Measurements from ENCODE around the gene CASP9.
"Not testable (repeated sequence)": the region's sequence is repeated elsewhere in the genome, so short reads cannot be mapped to it uniquely, and the experiment has no call there.

CASP9 gene

DNA sequence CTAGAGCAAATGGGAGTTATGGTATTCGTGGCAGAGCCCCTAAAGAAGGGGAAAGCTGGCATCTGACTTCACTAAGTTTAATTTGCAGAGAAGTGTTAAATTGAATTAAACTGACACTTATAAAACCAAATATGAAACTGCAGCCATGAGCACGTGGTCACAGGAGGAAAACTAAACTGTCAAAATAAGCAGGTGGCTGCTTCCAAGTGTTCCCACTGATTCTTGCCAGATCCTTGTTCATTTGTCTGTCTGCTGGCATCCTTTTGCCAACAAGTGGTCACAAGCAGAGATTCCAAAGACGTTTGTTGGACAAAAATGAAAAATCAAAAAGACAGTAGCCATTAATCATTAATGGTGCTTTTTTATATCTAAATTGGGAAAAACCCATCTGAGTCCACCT lies 54.7 kb downstream of the CASP9 start:
- no peak for DNase-seq (ENCODE audit: low read depth)

DNA sequence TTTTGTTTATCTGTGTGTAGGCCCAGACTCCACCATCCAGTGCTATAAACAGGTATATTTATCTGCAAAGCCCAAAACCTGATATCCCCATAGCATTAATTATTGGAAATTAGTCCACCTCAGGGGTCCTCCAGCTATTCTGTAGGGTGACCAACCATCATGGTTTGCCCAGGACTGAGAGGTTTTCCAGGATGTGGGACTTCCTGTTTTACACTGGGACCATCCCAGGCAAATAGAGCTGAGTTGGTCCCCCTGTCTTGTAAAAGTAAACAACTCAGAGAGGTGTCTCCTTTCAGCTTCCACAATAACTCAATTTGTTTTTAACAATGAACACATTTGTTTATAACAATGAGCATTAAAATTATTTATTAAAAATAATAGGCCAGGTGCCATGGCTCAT lies 55.9 kb downstream of the CASP9 start:
- no peak for DNase-seq (ENCODE audit: low read depth)

DNA sequence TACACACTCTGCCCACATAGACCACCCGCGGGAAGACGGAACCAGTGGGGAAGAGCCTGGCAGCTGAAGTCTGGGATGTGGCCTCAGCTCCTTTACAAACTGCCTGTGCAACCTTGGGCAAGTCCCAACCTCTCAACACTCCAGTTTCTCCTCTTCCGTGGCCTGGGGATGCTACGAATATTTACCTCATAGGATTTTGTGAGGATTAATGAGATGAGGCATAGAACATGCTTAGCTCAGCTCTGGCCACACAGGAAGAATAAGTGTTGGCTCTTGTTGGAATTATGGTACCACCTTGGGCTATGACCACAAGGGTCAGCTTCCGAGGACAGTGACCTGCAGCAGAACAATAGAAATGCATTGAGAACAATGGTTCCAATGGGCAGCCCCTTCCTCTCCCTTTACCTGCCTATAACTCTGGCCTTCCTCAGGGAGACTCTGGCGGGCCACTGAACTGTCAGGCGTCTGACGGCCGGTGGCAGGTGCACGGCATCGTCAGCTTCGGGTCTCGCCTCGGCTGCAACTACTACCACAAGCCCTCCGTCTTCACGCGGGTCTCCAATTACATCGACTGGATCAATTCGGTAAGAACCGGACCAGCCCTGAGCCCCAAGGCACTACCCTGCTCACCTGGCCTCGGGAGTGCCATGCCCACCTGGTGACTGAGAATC lies 56.9 kb downstream of the CASP9 start:
- DNase-seq (ENCODE audit: low read depth), result not testable (repeated sequence)

DNA sequence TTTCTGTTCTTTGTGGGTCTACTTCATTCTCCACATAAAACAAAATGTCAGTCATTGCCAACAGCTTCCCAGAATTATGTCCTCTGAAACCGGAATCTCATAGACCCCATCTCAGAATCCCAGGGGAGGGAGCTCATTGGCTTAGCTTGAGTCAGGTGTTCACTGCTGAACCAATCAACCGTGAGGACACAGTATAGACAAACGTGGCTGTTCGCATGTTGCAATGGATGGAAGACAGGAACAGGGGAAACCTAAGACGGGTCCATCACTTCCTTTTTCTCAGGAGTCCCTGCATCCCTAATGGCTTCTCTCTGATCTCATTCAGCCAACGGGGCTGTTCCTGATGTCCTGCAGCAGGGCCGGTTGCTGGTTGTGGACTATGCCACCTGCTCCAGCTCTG lies 58.3 kb downstream of the CASP9 start:
- DNase-seq (ENCODE audit: low read depth), result no peak

DNA sequence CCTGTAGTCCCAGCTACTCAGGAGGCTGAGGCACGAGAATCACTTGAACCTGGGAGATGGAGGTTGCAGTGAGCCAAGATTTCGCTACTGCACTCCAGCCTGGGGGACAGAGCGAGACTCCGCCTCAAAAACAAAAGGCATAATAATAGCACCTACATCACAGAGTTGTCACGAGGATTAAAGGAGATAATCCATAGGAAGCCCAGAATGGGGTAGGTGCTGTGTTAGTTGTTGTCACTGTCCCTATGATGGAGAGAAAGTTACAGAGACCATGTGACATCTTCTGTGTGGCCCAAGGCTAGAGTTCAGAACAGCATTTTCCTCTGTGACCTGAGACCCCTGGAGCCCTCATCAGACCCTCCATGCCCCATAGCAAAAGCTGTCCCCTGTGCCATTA lies 60.1 kb downstream of the CASP9 start:
- DNase-seq (ENCODE audit: low read depth), result not testable (repeated sequence)

DNA sequence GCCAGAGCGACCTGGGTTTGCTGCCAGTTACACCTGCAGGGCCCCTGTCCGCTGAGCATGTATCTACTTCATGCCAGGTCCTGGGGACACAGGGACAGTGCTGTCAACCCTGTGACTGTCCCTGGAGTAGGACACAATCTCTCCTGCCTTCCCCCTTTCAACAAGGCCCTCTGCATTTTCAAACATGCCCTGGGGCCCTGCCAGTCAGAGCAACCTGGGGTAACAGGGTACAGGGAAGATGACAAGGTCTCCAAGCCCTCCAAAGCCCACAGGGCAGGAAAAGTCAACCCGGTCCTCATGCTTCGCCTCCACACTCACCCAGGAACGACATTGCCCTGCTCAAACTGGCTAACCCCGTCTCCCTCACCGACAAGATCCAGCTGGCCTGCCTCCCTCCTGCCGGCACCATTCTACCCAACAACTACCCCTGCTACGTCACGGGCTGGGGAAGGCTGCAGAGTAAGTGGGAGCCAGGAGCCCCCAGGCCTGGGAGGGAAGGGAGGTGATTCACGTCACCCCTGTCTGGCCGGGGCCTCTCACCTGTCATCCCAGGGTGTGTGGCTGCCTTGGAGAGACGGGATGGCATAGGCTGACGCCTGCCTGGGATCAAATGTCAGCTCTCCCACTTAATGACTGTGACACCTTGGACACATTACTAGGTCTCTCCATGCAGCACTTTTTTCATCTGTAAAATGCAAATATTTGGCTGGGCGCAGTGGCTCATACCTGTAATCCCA lies 60.8 kb downstream of the CASP9 start:
- DNase-seq (ENCODE audit: low read depth), result not testable (repeated sequence)

DNA sequence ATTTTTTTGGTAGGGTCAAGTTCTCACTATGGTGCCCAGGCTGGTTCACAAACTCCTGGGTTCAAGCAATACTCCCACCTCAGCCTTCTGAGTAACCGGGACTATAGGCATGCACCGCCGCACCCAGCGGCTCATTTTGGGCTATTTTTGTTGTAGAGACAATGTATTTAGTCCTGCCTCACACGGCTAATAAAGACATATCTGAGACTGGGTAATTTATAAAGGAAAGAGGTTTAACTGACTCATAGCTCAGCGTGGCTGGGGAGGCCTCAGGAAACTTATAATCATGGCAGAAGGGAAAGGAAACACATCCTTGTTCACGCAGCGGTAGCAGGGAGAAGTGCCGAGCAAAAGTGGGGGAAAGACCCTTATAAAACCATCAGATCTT lies 63.3 kb downstream of the CASP9 start:
- no peak for DNase-seq (ENCODE audit: low read depth)

DNA sequence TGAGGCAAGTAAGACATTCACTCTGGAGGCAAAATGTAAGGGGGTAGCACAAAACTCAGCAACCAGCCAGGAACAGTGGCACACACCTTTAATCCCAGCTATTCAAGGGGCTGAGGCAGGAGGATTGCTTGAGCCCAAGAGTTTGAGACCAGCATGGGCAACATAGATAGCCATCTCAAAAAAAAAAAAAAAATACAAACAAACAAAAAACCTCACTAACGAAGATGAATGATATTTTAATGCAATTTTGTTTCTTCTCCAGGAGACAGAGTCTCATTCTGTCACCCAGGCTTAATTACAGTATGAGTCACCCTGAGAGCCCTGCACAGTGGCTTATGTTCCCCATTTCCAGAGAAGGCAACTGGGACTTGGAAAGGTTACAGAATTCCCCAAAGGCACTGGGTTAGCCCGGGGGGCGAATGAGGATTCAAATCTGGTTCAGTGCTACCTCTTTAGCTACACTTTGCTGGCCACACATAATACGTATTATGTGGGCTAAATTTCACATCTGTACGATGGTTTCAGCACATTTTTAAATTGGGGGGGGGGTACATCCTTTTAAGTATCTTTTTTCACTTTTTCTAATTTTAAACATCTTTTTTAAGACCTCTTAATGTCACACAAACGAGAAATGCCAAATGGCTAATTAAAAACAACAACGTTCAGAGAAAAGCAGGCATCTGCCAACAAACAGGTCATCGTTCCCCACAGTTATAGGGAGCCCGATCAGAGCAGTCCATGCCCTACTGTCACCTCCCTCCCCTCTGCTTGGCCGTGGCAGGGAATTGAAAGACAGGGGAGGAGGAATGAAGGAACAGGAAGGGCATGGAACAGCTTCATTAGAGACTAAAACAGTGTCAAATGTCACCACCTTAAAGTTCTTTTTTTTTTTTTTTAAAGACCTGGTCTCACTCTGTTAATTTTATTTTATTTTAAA lies 64.0 kb downstream of the CASP9 start:
- no peak for DNase-seq (ENCODE audit: low read depth)

DNA sequence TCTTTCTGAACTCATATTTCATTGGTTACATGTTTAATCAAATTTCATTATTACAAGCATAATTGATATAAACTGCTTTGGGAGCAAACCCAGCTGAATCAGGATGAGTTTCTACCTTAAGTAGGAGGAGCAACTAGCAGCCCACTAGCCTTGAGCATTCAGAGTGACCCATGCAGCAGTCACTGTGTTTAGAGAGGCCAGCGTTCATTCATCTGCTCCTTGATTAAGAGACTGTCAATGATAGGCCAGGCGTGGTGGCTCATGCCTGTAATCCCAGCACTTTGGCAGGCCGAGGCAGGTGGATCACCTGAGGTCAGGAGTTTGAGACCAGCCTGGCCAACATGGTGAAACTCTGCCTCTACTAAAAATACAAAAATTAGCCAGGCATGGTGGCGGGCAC lies 65.6 kb downstream of the CASP9 start:
- not testable (repeated sequence) for DNase-seq (ENCODE audit: low read depth)

DNA sequence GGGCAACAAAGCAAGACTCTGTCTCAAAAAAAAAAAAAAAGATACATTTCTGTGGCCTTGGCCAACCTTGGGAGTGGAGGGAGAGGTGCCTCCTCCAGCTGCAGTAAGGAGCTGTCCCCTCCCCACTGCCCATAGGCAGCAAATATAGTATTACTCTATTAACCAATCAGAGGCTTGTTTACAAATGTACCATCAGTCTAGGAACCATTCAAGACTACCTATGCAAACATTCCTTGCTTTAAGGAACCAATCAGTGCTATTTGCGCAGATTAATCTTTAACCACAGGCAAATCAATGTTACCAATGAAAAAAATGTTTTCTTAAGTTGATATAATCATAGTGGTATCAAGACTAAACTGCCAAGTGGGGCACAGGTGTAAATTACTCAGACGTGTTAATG lies 66.4 kb downstream of the CASP9 start:
- DNase-seq (ENCODE audit: low read depth), result no peak

DNA sequence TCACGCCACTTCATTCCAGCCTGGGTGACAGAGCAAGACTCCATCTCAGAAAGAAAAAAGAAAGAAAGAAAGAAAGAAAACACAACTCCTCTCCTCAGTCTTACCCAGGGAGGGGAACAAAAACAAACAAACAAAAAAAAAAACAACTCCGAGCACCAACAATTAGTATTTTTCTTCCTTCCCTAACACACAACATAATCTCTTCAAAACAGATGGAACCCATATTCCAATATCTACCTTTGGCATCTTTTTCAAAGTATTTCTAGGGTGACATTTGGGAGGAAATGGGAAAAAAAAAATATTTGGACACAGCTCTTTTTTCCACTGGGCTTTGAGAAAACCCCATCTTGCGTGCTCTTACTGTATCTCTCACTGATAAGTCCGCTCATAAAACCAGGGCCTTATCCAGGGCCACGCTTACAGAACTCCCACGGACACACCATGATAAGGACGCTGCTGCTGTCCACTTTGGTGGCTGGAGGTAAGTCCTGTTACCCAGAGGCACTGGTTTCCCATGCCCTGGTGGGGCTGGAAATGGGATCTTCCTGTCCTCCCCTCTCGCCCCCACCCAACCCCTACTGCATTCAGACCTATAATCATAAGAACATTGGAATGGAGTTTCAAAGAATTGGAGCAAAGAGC lies 67.6 kb downstream of the CASP9 start, which contains the start of gene CELA2A:
TSS of gene CELA2A (plus strand) at position 420 of the 642 bp plus-strand sequence. CDS start at position 442, 22 bp downstream.
- no peak for DNase-seq (ENCODE audit: low read depth)

DNA sequence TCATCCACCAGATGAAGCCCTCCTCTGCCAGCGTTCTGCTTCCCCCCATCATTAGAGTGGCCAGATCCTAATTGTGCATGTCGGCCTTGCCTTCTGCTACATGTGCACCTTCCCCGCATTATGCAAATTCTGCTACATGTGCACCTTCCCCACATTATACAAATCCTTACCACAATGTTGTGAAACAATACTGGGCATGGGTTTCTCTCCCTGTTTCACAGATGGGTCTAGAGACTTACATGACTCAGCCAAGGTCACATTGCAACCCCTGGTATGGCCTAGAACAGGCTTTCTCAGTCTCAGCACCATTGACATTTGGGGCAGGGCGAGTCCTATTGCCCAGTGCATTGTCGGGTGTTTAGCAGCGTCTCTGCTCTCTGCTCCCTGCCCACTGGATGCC lies 68.5 kb downstream of the CASP9 start:
- no peak for DNase-seq (ENCODE audit: low read depth)

DNA sequence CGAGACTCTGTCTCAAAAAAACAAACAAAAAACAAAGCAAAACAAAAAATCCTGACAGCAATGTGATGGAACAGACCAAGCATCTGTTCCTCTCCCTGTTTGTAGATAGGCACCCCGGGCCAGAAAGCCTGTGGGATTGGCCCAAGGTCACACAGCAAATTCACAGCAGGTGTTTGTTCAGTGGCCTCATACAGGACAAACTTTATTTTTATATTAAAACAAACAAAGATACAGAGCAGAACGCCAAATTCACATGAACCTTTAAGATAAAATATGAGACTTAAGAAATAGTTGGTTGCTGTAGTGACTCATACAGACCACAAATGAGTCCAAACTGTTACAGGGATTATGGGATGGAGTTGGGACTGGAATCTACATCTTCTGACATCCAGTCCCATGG lies 69.8 kb downstream of the CASP9 start:
- DNase-seq (ENCODE audit: low read depth), result peak; percentile 40

DNA sequence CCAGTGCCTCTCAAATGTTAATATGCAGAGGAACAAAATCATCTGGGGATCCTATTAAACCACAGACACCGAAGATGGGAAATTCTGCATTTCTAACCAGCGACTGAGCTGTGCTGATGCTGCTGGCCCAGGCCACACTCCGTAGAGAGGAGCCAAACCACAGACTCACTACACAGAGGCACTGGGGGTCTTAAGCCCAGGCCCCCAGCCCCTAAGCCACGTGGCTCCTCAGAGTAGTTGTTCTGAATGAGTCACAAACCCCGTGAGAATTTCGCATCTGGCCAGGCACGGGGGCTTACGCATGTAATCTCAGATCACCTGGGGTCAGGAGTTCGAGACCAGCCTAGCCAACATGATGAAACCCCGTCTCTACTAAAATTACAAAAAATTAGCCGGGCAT lies 70.3 kb downstream of the CASP9 start:
- DNase-seq (ENCODE audit: low read depth), result no peak

DNA sequence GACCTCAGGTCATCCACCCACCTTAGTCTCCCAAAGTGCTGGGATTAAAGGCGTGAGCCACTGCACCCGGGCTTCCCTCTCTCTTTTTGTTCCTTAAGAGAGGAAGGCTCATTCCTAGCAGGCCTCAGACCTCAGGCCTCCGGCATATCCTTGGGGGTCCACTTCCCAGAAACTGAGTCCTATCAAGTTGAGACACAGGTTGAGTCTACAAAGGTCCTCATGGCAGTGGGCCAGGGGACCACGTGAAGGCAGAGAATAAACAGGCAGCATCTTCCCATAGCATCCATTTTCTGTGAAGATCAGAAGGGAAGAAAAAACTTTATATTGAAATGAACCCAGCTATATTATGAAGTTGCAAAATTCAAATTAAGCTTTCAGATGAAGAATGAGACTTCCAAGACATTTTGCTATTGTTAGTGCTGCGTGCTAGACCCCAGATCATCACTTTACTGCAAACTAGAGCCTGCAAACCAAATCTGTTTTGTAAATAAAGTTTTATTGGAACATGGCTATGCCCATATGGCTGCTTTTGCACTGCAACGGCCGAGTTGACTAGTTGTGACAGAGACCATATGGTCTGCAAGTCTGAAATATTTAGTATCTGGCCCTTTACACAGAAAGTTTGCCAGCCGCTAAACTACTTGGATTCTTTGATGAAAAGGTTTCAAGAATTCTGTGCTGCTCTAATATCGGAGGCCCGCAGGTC lies 71.0 kb downstream of the CASP9 start:
- DNase-seq (ENCODE audit: low read depth), result no peak

DNA sequence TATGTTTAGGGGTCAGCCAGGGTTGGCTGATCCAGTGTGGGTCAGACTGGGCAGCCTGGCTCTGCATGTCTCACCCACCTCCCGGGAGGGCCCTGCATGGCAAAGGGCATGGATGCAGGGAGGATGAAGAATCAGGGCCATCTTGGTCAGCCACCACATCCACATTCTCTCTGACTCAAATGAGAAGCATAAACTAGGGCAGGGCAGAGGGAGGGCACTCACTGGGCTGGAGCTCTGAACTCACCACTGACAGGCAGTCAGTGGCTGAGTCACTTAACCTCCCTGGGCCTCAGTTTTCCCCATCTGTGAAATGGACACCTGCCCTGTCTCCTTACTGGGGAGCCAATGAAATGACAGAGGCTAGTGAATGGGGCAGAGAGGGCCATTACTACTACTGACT lies 71.8 kb downstream of the CASP9 start:
- no peak for DNase-seq (ENCODE audit: low read depth)

DNA sequence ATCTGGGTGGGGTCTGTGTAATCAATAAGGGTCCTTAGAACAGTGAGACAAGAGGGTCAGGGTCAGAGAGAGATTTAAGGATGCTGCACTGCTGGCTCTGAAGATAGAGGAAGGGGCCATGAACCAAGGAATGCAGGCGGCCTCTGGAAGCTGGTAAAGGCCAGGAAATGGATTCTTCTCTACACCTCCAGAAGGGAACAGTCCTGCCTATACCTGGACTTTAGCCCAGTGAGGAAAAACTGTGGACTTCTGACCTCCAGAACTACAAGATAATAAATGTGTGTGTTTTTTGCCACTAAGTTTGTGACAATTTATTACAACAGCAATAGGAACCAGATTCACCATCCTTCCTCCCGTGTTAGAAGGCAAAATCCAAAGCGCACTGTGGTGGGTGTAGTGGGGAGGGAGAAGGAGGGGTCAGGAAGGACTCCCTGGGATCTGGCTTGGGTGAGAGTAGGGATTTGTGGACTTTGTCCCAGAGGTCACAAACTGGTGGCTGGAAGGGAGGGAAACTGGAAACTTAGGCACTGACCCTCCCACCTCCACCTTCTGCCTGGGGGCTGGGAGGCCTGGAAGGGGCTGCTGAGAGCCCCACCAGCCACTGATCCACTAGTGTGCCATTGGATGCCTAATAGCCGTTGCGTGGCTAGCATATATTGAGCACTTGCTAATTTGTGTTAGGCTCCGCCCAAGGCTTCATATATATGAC lies 72.8 kb downstream of the CASP9 start:
- DNase-seq (ENCODE audit: low read depth), result no peak

DNA sequence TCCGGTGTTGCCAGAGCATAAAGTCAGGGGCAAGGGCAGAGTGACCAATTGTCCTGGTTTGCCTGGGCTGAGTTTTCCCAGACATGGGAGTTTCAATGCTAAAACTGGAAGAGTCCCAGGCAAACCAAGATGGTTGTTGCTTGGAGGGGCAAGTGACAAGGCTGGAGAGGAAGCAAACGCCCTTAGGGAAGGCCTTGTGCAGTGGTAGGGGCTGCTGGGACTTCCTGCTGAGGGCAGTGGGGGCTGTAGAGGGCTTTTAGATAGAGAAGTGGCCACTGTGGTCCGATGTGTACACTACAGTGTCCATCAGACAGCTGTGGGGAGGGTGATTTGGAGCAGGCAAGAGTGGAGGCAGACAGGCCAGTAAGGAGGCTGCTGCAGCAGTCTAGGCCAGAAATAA lies 74.4 kb downstream of the CASP9 start:
- no peak for DNase-seq (ENCODE audit: low read depth)

DNA sequence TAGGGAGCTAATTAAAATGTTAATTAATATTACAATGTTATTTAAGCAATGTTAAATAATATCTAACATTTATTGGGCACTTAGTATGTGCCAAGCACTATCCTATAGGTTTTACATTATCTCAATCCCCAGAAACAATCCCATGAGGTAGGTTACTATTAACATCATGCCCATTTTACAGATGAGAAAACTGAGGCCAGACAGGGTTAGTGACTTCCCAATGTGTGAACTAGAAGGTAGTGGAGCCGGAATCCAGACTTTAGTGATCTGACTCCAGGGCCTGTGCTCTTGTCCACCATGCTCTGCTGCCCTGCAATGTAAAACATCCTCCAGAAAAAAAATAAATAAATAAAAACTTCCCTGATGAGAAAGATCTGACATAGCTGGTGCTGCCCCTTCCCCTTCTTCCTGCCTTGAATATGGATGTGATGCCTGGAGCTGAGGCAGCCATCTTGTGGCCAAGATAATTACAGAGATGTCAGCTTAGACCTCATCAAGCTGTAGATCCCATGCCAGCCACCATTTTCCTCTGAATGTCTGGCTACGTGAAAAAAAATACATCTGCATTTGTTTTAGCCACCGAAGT lies 75.0 kb downstream of the CASP9 start:
- DNase-seq (ENCODE audit: low read depth), result no peak

DNA sequence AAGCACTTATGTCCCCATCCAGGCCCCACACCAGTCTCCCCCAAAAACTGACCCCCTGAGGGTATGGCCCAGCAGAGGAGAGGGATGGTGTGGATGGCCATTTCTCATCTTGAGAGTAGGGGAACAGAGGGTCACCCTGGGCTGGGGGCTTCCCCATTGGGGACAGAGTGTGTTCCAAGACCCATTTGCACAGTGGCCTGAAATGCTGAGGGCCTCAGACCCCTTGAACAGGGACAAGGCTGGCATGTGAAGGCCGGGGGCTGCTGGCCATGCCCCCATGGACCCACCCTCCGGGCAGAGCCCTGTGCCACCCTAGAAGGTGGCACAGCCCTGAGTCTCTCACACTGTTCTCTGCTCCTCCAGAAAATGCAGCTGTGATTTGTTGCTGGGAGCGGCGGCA lies 77.8 kb downstream of the CASP9 start:
- DNase-seq (ENCODE audit: low read depth), result no peak
